ENCODE data around the gene ATG7. TPM values are rescaled to one million over a fixed set of nuclear protein-coding genes. Genes with fewer than 3 reads are reported as not detected.
"Not testable (repeated sequence)": the region's sequence is repeated elsewhere in the genome, so short reads cannot be mapped to it uniquely, and the experiment has no call there.

The ATG7 gene
- total RNA-seq, 2 experiments from 2014 or later: 26.9 to 35.1 TPM

DNA sequence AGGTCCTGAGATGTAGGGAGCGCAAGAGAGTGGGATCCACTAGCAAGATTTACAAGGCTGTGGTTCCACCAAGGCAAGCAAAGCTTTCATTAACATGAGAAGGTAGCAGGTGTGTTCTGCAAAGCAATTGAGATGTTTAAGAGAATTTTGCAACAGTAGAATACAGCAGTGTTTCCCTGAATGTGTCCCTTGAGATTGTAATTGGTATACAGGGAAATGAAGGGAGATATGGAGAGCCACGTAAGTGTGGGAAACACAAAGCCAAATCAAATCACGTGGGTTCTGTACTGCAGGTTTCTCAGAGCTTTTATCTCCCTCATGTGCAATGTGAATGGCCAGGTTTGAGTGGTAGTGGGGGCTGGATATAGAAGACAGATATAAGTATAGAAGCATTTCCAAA, 67.3 kb downstream of the ATG7 start:
- ChIA-PET CTCF (no interaction called here), POLR2A (no interaction called here)
- H3K27ac Mint-ChIP-seq: no peak overlapping the region
- peaks cover 2% of the 10 kb centered on the region for H3K4me1 Mint-ChIP-seq
- H3K9me3 Mint-ChIP-seq: no peaks in the 10 kb centered on the region
- peaks cover 27% of the 10 kb centered on the region for H3K36me3 Mint-ChIP-seq (ENCODE audit: low read depth)
- no peaks in the 10 kb centered on the region for H3K27me3 Mint-ChIP-seq
- no peak for DNase-seq
- H3K4me3 Mint-ChIP-seq: no peak overlapping the region

DNA sequence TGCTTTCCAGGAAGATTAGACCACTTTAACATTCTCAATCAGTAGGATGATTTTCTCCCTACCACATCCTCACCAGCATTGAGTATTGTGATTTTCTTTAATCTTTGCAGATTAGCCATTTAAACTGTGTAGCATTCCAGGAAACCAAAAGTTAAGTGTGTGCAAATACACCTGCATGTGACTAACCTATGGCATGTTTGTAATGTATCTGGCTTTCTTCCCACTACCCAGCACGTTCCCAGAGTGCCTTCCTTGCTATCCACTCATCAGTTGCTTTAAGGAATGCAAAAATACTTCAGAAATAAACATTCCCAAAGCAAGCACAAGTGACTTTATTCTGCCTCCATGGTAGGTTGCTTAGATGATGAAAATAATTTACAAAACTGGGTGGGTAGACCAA, 74.2 kb downstream of the ATG7 start:
- Mint-ChIP-seq H3K27me3 (no peaks in the 10 kb centered on the region), H3K36me3 (ENCODE audit: low read depth) (peaks cover 73% of the 10 kb centered on the region), H3K4me3 (no peak overlapping the region), H3K4me1 (peaks cover 1% of the 10 kb centered on the region), H3K9me3 (peaks cover 7% of the 10 kb centered on the region), H3K27ac (no peak overlapping the region)
- CTCF ChIA-PET: interaction anchor here (1.3 kb wide), 1 partner anchor 12 kb away, joined by 3 read pairs; no protein-coding TSS in a partner anchor
- DNase-seq: no peak
- POLR2A ChIA-PET: no interaction called here

GRCh38 chr3:11348877-11349276, 76.7 kb downstream of the ATG7 start:
- CTCF ChIA-PET: interaction anchor here (2.2 kb wide), 1 partner anchor 14 kb away, joined by 9 read pairs; no protein-coding TSS in a partner anchor
- POLR2A ChIA-PET, H3K4me3 Mint-ChIP-seq, H3K27ac Mint-ChIP-seq, H3K4me1 Mint-ChIP-seq, DNase-seq, H3K9me3 Mint-ChIP-seq, H3K27me3 Mint-ChIP-seq: not testable (repeated sequence)
- H3K36me3 Mint-ChIP-seq (ENCODE audit: low read depth): peaks cover 79% of the 10 kb centered on the region

DNA sequence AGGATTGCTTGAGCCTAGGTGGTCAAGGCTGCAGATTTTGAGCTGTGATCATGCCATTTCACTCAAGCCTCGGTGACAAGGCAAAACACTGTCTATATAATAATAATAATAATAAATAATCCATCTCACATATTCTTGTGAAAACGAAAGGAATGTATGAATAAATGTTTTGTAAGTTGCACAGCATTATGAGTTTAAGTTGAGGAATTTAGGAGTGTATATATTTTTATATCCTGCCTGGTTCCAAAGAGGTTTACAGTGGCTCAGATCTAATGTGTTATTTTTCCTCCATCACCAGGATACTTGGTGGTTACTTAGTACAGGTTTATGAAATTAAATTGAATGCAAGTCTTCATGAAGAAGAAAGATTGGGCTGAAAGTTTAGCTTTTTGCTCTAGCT, 77.2 kb downstream of the ATG7 start:
- POLR2A ChIA-PET: no interaction called here
- no peak for DNase-seq
- CTCF ChIA-PET: interaction anchor here (2.2 kb wide), 1 partner anchor 15 kb away, joined by 9 read pairs; no protein-coding TSS in a partner anchor
- Mint-ChIP-seq H3K27me3 (no peaks in the 10 kb centered on the region), H3K4me3 (no peak overlapping the region), H3K9me3 (peaks cover 7% of the 10 kb centered on the region), H3K27ac (no peak overlapping the region), H3K4me1 (no peaks in the 10 kb centered on the region), H3K36me3 (ENCODE audit: low read depth) (peaks cover 77% of the 10 kb centered on the region)

- H3K9me3 Mint-ChIP-seq: peaks cover 7% of the 10 kb centered on the region
- no peak overlapping the region for H3K4me3 Mint-ChIP-seq
- no peak overlapping the region for H3K27ac Mint-ChIP-seq
- H3K36me3 Mint-ChIP-seq (ENCODE audit: low read depth): peaks cover 72% of the 10 kb centered on the region
- ChIA-PET CTCF (interaction anchor here (2.2 kb wide), 1 partner anchor 15 kb away, joined by 9 read pairs; no protein-coding TSS in a partner anchor), POLR2A (no interaction called here)
- H3K4me1 Mint-ChIP-seq: no peaks in the 10 kb centered on the region
- no peak for DNase-seq
- H3K27me3 Mint-ChIP-seq: no peaks in the 10 kb centered on the region
Measured at GRCh38 chr3:11350374-11350773, 78.2 kb downstream of the ATG7 start.

GRCh38 chr3:11351451-11351850, 79.3 kb downstream of the ATG7 start:
- Mint-ChIP-seq H3K9me3 (peaks cover 7% of the 10 kb centered on the region), H3K27ac (no peak overlapping the region), H3K4me1 (no peaks in the 10 kb centered on the region), H3K4me3 (no peak overlapping the region), H3K36me3 (ENCODE audit: low read depth) (peaks cover 66% of the 10 kb centered on the region), H3K27me3 (no peaks in the 10 kb centered on the region)
- CTCF ChIA-PET: no interaction called here
- POLR2A ChIA-PET: no interaction called here
- DNase-seq: no peak

- no peaks in the 10 kb centered on the region for H3K27me3 Mint-ChIP-seq
- no peak overlapping the region for H3K4me3 Mint-ChIP-seq
- no peak overlapping the region for H3K27ac Mint-ChIP-seq
- ChIA-PET CTCF (no interaction called here), POLR2A (no interaction called here)
- H3K9me3 Mint-ChIP-seq: no peaks in the 10 kb centered on the region
- no peaks in the 10 kb centered on the region for H3K4me1 Mint-ChIP-seq
- DNase-seq: no peak
- peaks cover 31% of the 10 kb centered on the region for H3K36me3 Mint-ChIP-seq (ENCODE audit: low read depth)
Measured at GRCh38 chr3:11356269-11356668, 84.1 kb downstream of the ATG7 start.

DNA sequence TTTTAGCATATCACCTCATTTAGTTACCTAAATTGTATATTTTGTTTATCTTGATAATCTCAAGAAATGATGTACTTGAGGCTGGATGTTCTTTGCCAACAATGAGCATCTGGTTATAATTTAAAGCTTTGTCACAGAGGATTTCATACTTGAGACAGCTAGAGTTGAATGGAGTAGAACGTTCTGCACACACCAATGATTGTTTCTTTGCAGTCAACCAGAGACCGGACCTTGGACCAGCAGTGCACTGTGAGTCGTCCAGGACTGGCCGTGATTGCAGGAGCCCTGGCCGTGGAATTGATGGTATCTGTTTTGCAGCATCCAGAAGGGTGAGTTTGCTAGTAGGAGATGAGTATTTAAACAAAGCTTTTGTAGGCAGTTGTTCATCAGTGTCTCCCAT, 90.4 kb downstream of the ATG7 start:
- DNase-seq: no peak
- POLR2A ChIA-PET: no interaction called here

GRCh38 chr3:11363715-11364114, 91.5 kb downstream of the ATG7 start:
- Mint-ChIP-seq H3K27me3 (no peaks in the 10 kb centered on the region), H3K9me3 (no peaks in the 10 kb centered on the region), H3K27ac (peak overlapping the region; percentile 23), H3K4me1 (peaks cover 20% of the 10 kb centered on the region), H3K36me3 (ENCODE audit: low read depth) (peaks cover 56% of the 10 kb centered on the region), H3K4me3 (no peak overlapping the region)
- DNase-seq: no peak
- CTCF ChIA-PET: interaction anchor here (1.0 to 1.2 kb wide), 2 partner anchors 15 to 29 kb away, joined by 3 read pairs; no protein-coding TSS in a partner anchor
- POLR2A ChIA-PET: interaction anchor here (1.3 to 1.5 kb wide), 2 partner anchors 57 to 91 kb away, joined by 3 to 4 read pairs; partner anchors contain the start of gene ATG7

More for the DNA sequence above, 90.4 kb downstream of the ATG7 start:
- Mint-ChIP-seq H3K4me1 (peaks cover 20% of the 10 kb centered on the region), H3K36me3 (ENCODE audit: low read depth) (peaks cover 52% of the 10 kb centered on the region), H3K4me3 (no peak overlapping the region), H3K27ac (no peak overlapping the region), H3K27me3 (no peaks in the 10 kb centered on the region), H3K9me3 (no peaks in the 10 kb centered on the region)
- CTCF ChIA-PET: no interaction called here

DNA sequence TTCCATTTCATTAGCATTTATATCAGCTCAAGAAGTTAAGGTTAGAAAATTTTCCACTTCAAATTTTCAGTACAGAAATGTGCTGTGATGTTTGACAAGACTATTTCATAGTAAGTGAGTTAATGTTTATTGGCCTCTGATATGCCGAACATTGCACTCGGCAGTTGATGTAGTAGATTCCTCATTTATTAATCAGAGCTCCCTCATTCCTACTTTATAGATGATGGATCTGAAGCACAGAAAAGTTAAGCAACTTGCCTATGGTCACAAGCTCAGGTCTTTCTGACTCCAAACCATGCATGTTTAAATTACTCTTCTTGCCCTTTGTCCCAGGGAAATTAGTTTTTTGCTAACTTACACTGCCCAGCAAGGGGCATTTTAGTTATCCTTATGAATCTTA, 92.0 kb downstream of the ATG7 start:
- no peaks in the 10 kb centered on the region for H3K9me3 Mint-ChIP-seq
- H3K36me3 Mint-ChIP-seq (ENCODE audit: low read depth): peaks cover 56% of the 10 kb centered on the region
- ChIA-PET CTCF (interaction anchor here (1.0 to 1.2 kb wide), 2 partner anchors 15 to 29 kb away, joined by 3 read pairs; no protein-coding TSS in a partner anchor), POLR2A (interaction anchor here (1.3 to 1.5 kb wide), 2 partner anchors 58 to 92 kb away, joined by 3 to 4 read pairs; partner anchors contain the start of gene ATG7)
- DNase-seq: no peak
- H3K27ac Mint-ChIP-seq: no peak overlapping the region
- H3K4me3 Mint-ChIP-seq: no peak overlapping the region
- peaks cover 20% of the 10 kb centered on the region for H3K4me1 Mint-ChIP-seq
- H3K27me3 Mint-ChIP-seq: no peaks in the 10 kb centered on the region

GRCh38 chr3:11367143-11367693, 95.0 kb downstream of the ATG7 start:
- CTCF ChIA-PET: no interaction called here

DNA sequence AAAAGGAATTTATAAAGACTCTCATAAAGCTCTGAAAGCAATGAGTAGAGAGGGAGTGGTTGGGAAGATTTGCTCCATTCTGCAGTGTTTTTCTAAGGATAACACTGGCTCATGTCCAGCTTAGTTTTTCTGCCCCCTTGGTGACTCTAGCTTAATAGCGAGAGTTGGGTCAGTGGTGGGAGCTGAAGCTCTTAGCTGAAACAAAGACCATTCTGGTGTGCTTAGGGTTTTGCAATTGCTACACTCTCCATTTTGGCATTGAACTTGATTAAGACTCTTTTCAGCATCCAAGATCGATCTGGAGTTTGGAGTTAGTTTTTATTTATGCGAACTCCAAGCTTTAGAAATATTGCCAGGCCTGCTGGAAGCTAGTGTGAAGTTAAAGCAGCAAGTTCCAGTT, 98.0 kb downstream of the ATG7 start:
- H3K36me3 Mint-ChIP-seq (ENCODE audit: low read depth): peaks cover 24% of the 10 kb centered on the region
- no peaks in the 10 kb centered on the region for H3K27me3 Mint-ChIP-seq
- DNase-seq: no peak
- ChIA-PET POLR2A (no interaction called here), CTCF (interaction anchor here (1.2 to 1.6 kb wide), 2 partner anchors 9 to 34 kb away, joined by 4 to 6 read pairs; no protein-coding TSS in a partner anchor)
- H3K4me3 Mint-ChIP-seq: no peak overlapping the region
- peaks cover 6% of the 10 kb centered on the region for H3K4me1 Mint-ChIP-seq
- no peak overlapping the region for H3K27ac Mint-ChIP-seq
- no peaks in the 10 kb centered on the region for H3K9me3 Mint-ChIP-seq

More at GRCh38 chr3:11367143-11367693, 95.0 kb downstream of the ATG7 start:
- POLR2A ChIA-PET: no interaction called here
- Mint-ChIP-seq H3K36me3 (ENCODE audit: low read depth) (peaks cover 47% of the 10 kb centered on the region), H3K4me1 (peaks cover 20% of the 10 kb centered on the region), H3K4me3 (no peak overlapping the region), H3K27me3 (no peaks in the 10 kb centered on the region), H3K27ac (no peak overlapping the region), H3K9me3 (no peaks in the 10 kb centered on the region)
- no peak for DNase-seq

GRCh38 chr3:11370966-11371365, 98.8 kb downstream of the ATG7 start:
- no peak for DNase-seq
- Mint-ChIP-seq H3K36me3 (ENCODE audit: low read depth) (peaks cover 20% of the 10 kb centered on the region), H3K27me3 (no peaks in the 10 kb centered on the region), H3K9me3 (no peaks in the 10 kb centered on the region), H3K4me3 (no peak overlapping the region), H3K27ac (no peak overlapping the region), H3K4me1 (peaks cover 6% of the 10 kb centered on the region)
- ChIA-PET CTCF (interaction anchor here (1.2 to 1.6 kb wide), 2 partner anchors 8 to 35 kb away, joined by 4 to 6 read pairs; no protein-coding TSS in a partner anchor), POLR2A (no interaction called here)

GRCh38 chr3:11371747-11372146, 99.5 kb downstream of the ATG7 start:
- Mint-ChIP-seq H3K4me3 (no peak overlapping the region), H3K4me1 (peaks cover 8% of the 10 kb centered on the region), H3K27ac (no peak overlapping the region), H3K27me3 (no peaks in the 10 kb centered on the region), H3K9me3 (no peaks in the 10 kb centered on the region), H3K36me3 (ENCODE audit: low read depth) (peaks cover 14% of the 10 kb centered on the region)
- DNase-seq: no peak
- CTCF ChIA-PET: no interaction called here
- POLR2A ChIA-PET: no interaction called here
